HG02759 (cell line): ENCODE results near the gene ZNF592.
"Not testable (repeated sequence)": the region's sequence is repeated elsewhere in the genome, so short reads cannot be mapped to it uniquely, and the experiment has no call there.

Source experiments
- ATAC-seq: cut with Tn5 transposase; IDR thresholded peaks from one replicate; pipeline ENCODE4 v1.9.1; 2021; ENCODE audit warnings: mild to moderate bottlenecking, moderate library complexity; ENCODE audit not compliant: unreplicated experiment

ZNF592 gene

DNA sequence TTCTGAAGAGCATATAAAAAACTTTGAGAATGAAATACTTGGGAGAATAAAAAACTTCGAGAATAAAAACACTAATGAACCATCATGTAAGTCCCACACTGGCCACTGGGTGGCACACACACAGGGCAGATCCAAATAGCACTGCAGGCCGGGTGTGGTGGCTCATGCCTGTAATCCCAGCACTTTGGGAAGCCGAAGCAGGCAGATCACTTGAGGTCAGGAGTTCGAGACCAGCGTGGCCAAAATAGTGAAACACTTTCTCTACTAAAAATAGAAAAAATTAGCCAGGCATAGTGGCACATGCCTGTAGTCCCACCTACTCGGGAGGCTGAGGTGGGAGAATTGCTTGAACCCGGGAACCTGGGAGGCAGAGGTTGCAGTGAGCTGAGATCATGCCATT lies 97.2 kb downstream of the ZNF592 start:
- not testable (repeated sequence) for ATAC-seq

DNA sequence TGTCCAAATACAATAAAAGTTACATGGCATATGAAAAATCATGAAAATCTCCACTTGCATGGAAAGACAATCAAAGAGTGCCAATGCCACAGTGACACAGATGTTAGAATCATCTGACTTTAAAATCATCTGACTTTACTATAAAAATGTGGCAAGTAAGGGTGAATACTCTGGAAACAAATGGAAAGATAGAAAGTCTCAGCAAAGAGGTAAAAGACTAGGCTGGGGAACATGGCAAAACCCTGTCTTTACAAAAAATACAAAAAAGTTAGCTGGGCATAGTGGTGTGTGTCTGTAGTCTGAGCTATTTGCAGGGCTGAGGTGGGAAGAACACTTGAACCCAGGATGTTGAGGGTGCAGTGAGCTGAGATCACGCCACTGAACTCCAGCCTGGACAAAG lies 97.9 kb downstream of the ZNF592 start:
- ATAC-seq: no peak

DNA sequence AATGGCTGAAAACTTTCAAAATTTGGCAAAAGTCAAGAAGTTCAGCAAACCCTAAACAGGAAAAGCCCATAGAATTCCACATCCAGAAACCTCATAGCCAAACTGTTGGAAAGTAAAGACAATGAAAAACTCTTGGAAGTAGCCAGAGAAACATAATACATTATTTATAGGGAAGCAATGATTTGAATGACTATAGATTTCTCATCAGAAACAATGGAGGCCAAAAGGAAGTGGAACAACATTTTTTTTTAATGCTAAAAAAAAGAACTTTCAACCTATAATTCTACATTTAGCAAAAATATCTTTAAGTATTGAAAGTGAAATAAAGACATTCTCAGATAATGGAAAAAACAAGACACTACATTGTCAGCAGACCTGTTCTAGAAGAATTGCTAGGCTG lies 99.0 kb downstream of the ZNF592 start:
- no peak for ATAC-seq

DNA sequence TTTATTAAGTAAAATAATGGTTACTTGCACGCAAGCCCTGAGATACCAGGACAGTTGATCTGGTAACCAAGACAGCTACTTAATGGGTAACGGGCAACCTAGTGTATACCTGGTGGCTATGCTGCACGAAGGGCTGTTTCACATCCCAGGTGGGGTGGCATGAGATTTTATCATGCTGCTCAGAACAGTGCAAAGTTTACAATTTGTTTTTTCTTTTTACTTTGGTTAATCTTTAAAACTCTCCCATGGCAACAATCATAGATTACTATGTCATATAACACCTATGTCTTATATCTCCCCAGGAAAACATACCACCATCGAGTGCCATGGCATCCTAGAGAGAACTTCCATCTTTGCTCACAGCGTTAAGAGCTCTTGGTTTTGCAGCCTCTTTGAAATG lies 103.8 kb downstream of the ZNF592 start:
- ATAC-seq: no peak

DNA sequence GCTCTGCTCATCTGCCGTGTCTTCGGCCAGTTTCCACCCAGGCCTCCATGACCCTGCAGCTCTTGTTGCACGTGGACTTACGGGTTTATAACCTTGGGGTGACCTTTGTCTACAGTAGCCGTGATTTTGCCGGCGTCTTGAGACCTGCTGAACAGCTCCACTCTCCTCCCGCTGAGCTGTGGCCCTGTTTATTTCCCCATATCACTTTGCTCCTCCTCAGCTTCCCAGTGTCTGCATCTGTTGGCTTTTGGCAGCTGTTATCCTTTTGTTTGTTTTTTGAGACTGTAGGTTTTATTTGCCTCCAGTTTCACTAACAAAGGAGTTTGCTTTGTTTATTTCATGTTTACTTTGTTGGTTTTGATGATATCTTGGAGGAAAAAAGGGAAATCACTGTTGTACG lies 106.7 kb downstream of the ZNF592 start:
- ATAC-seq: no peak

DNA sequence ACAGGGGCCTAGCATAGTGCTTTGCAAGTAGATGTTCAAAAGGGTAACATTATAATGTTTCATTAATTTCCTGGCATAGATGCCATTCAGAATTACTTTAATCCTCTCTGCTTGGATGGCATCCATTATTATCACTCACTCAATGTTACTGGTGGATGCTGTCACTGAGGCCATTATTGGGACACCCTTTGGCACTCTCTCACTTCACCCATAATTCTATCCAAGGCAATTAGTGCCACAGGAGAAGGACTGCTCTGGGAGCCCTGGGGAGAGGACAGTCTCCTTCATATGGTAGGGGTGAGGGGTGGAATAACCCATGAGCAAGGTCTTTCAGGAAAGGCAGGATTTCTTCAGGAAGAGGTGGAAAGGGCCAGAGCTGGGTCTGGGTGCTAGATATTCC lies 107.4 kb downstream of the ZNF592 start:
- ATAC-seq: no peak
